Stimulated activated CD4-positive, alpha-beta T cell treated with anti-CD3 and anti-CD28 coated beads, Interleukin-12 subunit alpha, Interleukin-12 subunit beta, amount 100 ng/mL, for 4 hours (primary cell): ENCODE data around the gene KAT7.

Experiments used
- DNase-seq: peaks from one replicate; pipeline ENCODE4 v3.0.0-alpha.2; 2020

Gene KAT7

GRCh38 chr17:49873466-49873865, 85.0 kb downstream of the KAT7 start:
- no peak for DNase-seq

- no peak for DNase-seq
Measured at GRCh38 chr17:49873926-49874325, 85.4 kb downstream of the KAT7 start.

GRCh38 chr17:49874911-49875310, 86.4 kb downstream of the KAT7 start:
- DNase-seq, result no peak

GRCh38 chr17:49875685-49876084, 87.2 kb downstream of the KAT7 start:
- DNase-seq, result no peak

GRCh38 chr17:49878931-49879904, 90.7 kb downstream of the KAT7 start:
- no peak for DNase-seq

GRCh38 chr17:49880291-49881053, 92.0 kb downstream of the KAT7 start:
- DNase-seq, result peak; percentile 73

- no peak for DNase-seq
Measured at GRCh38 chr17:49881054-49881402, 92.5 kb downstream of the KAT7 start.

- DNase-seq, result no peak
Measured at GRCh38 chr17:49882434-49882833, 94.0 kb downstream of the KAT7 start.
